ENCODE data around the gene MGAT4B. TPM values are rescaled to one million over a fixed set of nuclear protein-coding genes. Genes with fewer than 3 reads are reported as not detected.

The MGAT4B gene
- total RNA-seq, 1 donor from 2014 or later: 193 TPM

Small RNA genes within 50 kb of the gene (microRNA-seq; reads per million reads assigned to microRNA genes)
- 61.0 reads per million, percentile 60 among the genes with 10 or more reads in this experiment for gene MIR1229

Other genes with a start within 250 kb of the MGAT4B start
- 349 and 458 TPM in 2 replicates for gene HNRNPH1, start 183.2 kb downstream of the MGAT4B start, total RNA-seq
- gene CBY3, start 125.8 kb downstream of the MGAT4B start, total RNA-seq: not detected in 2 replicates
- gene CANX, start 107.9 kb downstream of the MGAT4B start, total RNA-seq: 792 and 828 TPM in 2 replicates
- 24.7 and 26.0 TPM in 2 replicates for gene MAML1, start 74.0 kb downstream of the MGAT4B start, total RNA-seq
- gene LTC4S, start 12.9 kb downstream of the MGAT4B start, total RNA-seq: 1.2 and 1.3 TPM in 2 replicates
- gene SQSTM1, start 14.0 kb upstream of the MGAT4B start, total RNA-seq: 215 and 262 TPM in 2 replicates
- 19.9 and 20.7 TPM in 2 replicates for gene MRNIP, start 52.0 kb upstream of the MGAT4B start, total RNA-seq
- gene TBC1D9B, start 101.0 kb upstream of the MGAT4B start, total RNA-seq: 85.1 and 89.9 TPM in 2 replicates